Gastroesophageal sphincter (tissue), 4 donors: ENCODE results near the gene WNT7B. TPM values are rescaled to one million over a fixed set of nuclear protein-coding genes. Genes with fewer than 3 reads are reported as not detected.

ENCODE experiments used
- ATAC-seq: fragments of 150-250 bp; one replicate; pipeline ENCODE4 v1.9.1; 2016; ENCODE audit warnings: mild to moderate bottlenecking, moderate library complexity
- H3K27ac ChIP-seq, 4 donors: fragments of 200-600 bp; sonication (generic) in 3 of 4; 1 replicate in 3 of 4; 2 replicates in 1 of 4; pipeline ENCODE4 v1.5.1; 2016 to 2019
- H3K27me3 ChIP-seq: fragments of 200-600 bp; sonication (generic); one replicate; pipeline ENCODE4 v1.5.1; 2019
- H3K36me3 ChIP-seq, 2 donors: fragments of 200-600 bp; sonication (generic); one replicate each; pipeline ENCODE4 v1.5.1; 2019; ENCODE audit warnings: control low read depth in 1 of 2
- H3K4me1 ChIP-seq, 3 donors: fragments of 200-600 bp; sonication (generic); 1 replicate in 2 of 3; 2 replicates in 1 of 3; pipeline ENCODE4 v1.5.1; 2016 to 2019; ENCODE audit warnings: control low read depth in 2 of 3
- H3K4me3 ChIP-seq, 2 donors: fragments of 200-600 bp; sonication (generic); one replicate each; pipeline ENCODE4 v1.5.1; 2019; ENCODE audit warnings: mild to moderate bottlenecking in 1 of 2, moderate library complexity in 1 of 2
- H3K9me3 ChIP-seq, 3 donors: fragments of 200-600 bp; sonication (generic); one replicate each; pipeline ENCODE4 v1.5.1; 2017 to 2019; ENCODE audit warnings: control low read depth in 2 of 3
- CTCF ChIP-seq, 4 experiments: fragments of 200-600 bp in 2 of 4; fragments of 450-650 bp in 2 of 4; sonication (generic) in 1 of 4; IDR thresholded peaks; one replicate each; pipeline ENCODE4 v1.5.1; 2017 to 2019; ENCODE audit warnings: antibody characterized with exemption in 4 of 4, mild to moderate bottlenecking in 2 of 4, moderate library complexity in 2 of 4
- EP300 ChIP-seq: sonication (generic); formaldehyde crosslinking; IDR thresholded peaks from one replicate; pipeline ENCODE4 v1.6.1; 2017; ENCODE audit warnings: antibody characterized with exemption, mild to moderate bottlenecking
- POLR2A ChIP-seq, 2 donors: fragments of 450-650 bp; IDR thresholded peaks; one replicate each; pipeline ENCODE4 v1.6.1; 2017; ENCODE audit warnings: antibody characterized with exemption in 2 of 2, mild to moderate bottlenecking in 2 of 2, moderate library complexity in 1 of 2
- POLR2AphosphoS5 ChIP-seq: sonication (generic); formaldehyde crosslinking; IDR thresholded peaks from one replicate; pipeline ENCODE4 v1.6.1; 2017; ENCODE audit warnings: antibody characterized with exemption
- WGBS, 2 donors: methylation state at CpG; one replicate each; pipeline ENCODE4 v1.1.5; 2018; ENCODE audit warnings: low coverage in 1 of 2; 5-methylcytosine and 5-hydroxymethylcytosine counted together
- total RNA-seq, 4 donors: library from RNA; depleted of rRNA; stranded (reverse); fragments of >200 nt; gene quantifications; one replicate each; pipeline ENCODE4 v1.1.0, GENCODE V29; 2016

The WNT7B gene
- total RNA-seq, 4 donors from 2014 or later: 1.2 TPM; not detected in 3

GRCh38 chr22:45946805-45947600 lies 30.0 kb downstream of the WNT7B start:
- H3K4me1 ChIP-seq: no peaks in the 10 kb centered on the region
- H3K27ac ChIP-seq: no peak overlapping the region
- no peaks in the 10 kb centered on the region for H3K36me3 ChIP-seq
- ATAC-seq: no peak
- no peak overlapping the region for H3K4me3 ChIP-seq
- 83% methylated on average over 2 of the region's 17 CpGs; no CpG with 5 or more reads in 1 of the 2 donors for WGBS, 2 donors
- H3K27me3 ChIP-seq: peaks cover 9% of the 10 kb centered on the region
- TF ChIP-seq POLR2A (IDR thresholded peaks at IDR 0.05) (no peak), EP300 (no peak), POLR2AphosphoS5 (no peak), CTCF (IDR thresholded peaks at IDR 0.05) (no peak)
- H3K9me3 ChIP-seq: no peaks in the 10 kb centered on the region

- H3K9me3 ChIP-seq: no peaks in the 10 kb centered on the region
- WGBS, 2 donors: no CpG with 5 or more reads among the region's 18 CpGs
- H3K27ac ChIP-seq: no peak overlapping the region
- no peaks in the 10 kb centered on the region for H3K4me1 ChIP-seq
- H3K27me3 ChIP-seq: peaks cover 6% of the 10 kb centered on the region
- H3K4me3 ChIP-seq: no peak overlapping the region
- H3K36me3 ChIP-seq: no peaks in the 10 kb centered on the region
- TF ChIP-seq POLR2A (IDR thresholded peaks at IDR 0.05) (no peak), EP300 (no peak), CTCF (IDR thresholded peaks at IDR 0.05) (no peak), POLR2AphosphoS5 (no peak)
- ATAC-seq: no peak
Measured at GRCh38 chr22:45945621-45946106, 31.3 kb downstream of the WNT7B start.

GRCh38 chr22:45942787-45943493 lies 34.0 kb downstream of the WNT7B start:
- H3K4me1 ChIP-seq: no peaks in the 10 kb centered on the region
- no peaks in the 10 kb centered on the region for H3K36me3 ChIP-seq
- H3K4me3 ChIP-seq: no peak overlapping the region
- no peak for TF ChIP-seq POLR2AphosphoS5
- TF ChIP-seq CTCF (IDR thresholded peaks at IDR 0.05): no peak
- no peak for TF ChIP-seq POLR2A (IDR thresholded peaks at IDR 0.05)
- no peak for TF ChIP-seq EP300
- WGBS, 2 donors: 83 to 89% methylated on average over 13 to 17 of the region's 32 CpGs
- ATAC-seq: no peak
- H3K9me3 ChIP-seq: no peaks in the 10 kb centered on the region
- H3K27me3 ChIP-seq: no peaks in the 10 kb centered on the region
- no peak overlapping the region for H3K27ac ChIP-seq

GRCh38 chr22:45942344-45942743 lies 34.6 kb downstream of the WNT7B start:
- 60% methylated on average over 1 of the region's 9 CpGs; no CpG with 5 or more reads in 1 of the 2 donors for WGBS, 2 donors
- Histone ChIP-seq H3K36me3 (no peaks in the 10 kb centered on the region), H3K4me3 (no peak overlapping the region), H3K27me3 (no peaks in the 10 kb centered on the region), H3K27ac (no peak overlapping the region), H3K9me3 (no peaks in the 10 kb centered on the region), H3K4me1 (no peaks in the 10 kb centered on the region)
- TF ChIP-seq POLR2A (IDR thresholded peaks at IDR 0.05): no peak
- TF ChIP-seq EP300: no peak
- no peak for TF ChIP-seq CTCF (IDR thresholded peaks at IDR 0.05)
- no peak for TF ChIP-seq POLR2AphosphoS5
- ATAC-seq: no peak
